Epithelial cell of proximal tubule (primary cell): Measurements from ENCODE around the gene MXD1. TPM values are rescaled to one million over a fixed set of nuclear protein-coding genes. Genes with fewer than 3 reads are reported as not detected.
"Not testable (repeated sequence)": the region's sequence is repeated elsewhere in the genome, so short reads cannot be mapped to it uniquely, and the experiment has no call there.

Source experiments
- DNase-seq: peaks from one replicate; pipeline ENCODE4 v3.0.0-alpha.2; 2011; ENCODE audit warnings: low read depth
- H3K4me3 ChIP-seq: 2 replicates; pipeline ENCODE4 v1.5.1; 2011; ENCODE audit warnings: low read depth, mild to moderate bottlenecking, low read length
- CTCF ChIP-seq: conservative IDR thresholded peaks from 2 replicates; pipeline ENCODE4 v1.5.1; 2012; ENCODE audit warnings: low read depth, mild to moderate bottlenecking, low read length
- total RNA-seq: library from RNA; depleted of rRNA; stranded (reverse); fragments of >200 nt; gene quantifications from 2 replicates; pipeline ENCODE4 v1.2.3, GENCODE V29; 2015

Gene MXD1
- total RNA-seq, 1 donor from 2014 or later, result 2.2 TPM

- DNase-seq, result no peak
- H3K4me3 ChIP-seq, result no peak overlapping the region
- TF ChIP-seq CTCF, result no peak
Observed at GRCh38 chr2:69947325-69947931, 32.5 kb downstream of the MXD1 start.

- no peak for TF ChIP-seq CTCF
Observed at GRCh38 chr2:69948032-69948962, 33.4 kb downstream of the MXD1 start.

GRCh38 chr2:69948963-69949645 is 34.2 kb downstream of the MXD1 start:
- no peak for DNase-seq
- TF ChIP-seq CTCF, result no peak
- H3K4me3 ChIP-seq, result no peak overlapping the region

More at GRCh38 chr2:69948032-69948962, 33.4 kb downstream of the MXD1 start:
- no peak for DNase-seq
- H3K4me3 ChIP-seq, result no peak overlapping the region

- DNase-seq, result no peak
- H3K4me3 ChIP-seq, result no peak overlapping the region
- TF ChIP-seq CTCF, result no peak
Observed at GRCh38 chr2:69950241-69950640, 35.3 kb downstream of the MXD1 start.

GRCh38 chr2:69950671-69951070 is 35.8 kb downstream of the MXD1 start:
- not testable (repeated sequence) for DNase-seq, H3K4me3 ChIP-seq

- no peak for TF ChIP-seq CTCF
- no peak for DNase-seq
- no peak overlapping the region for H3K4me3 ChIP-seq
Observed at GRCh38 chr2:69952336-69953115, 37.6 kb downstream of the MXD1 start.
